ENCODE measurements around the gene ASIC4. TPM values are rescaled to one million over a fixed set of nuclear protein-coding genes. Genes with fewer than 3 reads are reported as not detected.

ASIC4 gene
- total RNA-seq, 1 experiment from 2014 or later: 0.21 TPM

DNA sequence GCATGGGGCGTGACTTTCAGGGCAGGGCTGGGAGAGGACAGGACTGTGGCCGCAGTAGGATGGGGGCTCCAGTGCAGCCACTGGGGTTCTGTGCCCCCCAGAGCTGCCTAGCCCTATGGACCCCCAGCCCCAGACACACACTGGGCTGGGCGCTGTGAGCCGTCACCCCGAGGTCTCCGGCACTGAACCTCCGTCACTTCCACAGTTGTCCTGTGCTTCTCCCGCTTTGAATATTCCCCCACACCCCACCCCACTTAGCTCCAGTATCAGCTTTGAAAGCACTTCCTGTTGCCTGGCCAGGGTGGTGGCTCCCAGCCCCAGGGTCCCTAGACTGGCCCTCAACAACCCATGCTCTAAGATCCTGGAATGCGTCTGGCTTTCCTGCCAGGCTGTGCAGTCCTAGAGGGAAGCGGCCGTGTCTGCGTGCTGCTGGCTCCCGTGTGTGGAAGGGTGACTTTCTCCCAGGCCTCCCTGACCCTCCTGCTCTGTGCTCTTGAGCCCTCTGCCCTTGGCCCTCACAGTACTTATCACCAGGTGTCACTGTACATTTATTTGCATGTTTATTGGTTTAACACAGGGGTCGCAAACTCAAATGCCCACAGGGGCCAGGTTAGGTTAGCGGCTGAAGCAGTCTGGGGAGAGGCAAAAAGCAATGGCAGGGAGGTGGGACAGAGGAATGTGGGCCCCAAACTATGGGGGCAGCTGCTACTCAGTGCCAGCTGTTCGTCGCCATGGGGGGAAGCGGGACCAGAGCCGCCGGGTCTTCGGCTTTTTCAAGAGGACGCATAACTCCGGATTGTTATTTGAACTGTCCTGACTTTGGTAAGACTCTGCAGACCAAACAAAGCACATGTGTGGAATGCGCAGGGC, 47.1 kb downstream of the ASIC4 start (continued):
- TF ChIP-seq, protein P1, sequence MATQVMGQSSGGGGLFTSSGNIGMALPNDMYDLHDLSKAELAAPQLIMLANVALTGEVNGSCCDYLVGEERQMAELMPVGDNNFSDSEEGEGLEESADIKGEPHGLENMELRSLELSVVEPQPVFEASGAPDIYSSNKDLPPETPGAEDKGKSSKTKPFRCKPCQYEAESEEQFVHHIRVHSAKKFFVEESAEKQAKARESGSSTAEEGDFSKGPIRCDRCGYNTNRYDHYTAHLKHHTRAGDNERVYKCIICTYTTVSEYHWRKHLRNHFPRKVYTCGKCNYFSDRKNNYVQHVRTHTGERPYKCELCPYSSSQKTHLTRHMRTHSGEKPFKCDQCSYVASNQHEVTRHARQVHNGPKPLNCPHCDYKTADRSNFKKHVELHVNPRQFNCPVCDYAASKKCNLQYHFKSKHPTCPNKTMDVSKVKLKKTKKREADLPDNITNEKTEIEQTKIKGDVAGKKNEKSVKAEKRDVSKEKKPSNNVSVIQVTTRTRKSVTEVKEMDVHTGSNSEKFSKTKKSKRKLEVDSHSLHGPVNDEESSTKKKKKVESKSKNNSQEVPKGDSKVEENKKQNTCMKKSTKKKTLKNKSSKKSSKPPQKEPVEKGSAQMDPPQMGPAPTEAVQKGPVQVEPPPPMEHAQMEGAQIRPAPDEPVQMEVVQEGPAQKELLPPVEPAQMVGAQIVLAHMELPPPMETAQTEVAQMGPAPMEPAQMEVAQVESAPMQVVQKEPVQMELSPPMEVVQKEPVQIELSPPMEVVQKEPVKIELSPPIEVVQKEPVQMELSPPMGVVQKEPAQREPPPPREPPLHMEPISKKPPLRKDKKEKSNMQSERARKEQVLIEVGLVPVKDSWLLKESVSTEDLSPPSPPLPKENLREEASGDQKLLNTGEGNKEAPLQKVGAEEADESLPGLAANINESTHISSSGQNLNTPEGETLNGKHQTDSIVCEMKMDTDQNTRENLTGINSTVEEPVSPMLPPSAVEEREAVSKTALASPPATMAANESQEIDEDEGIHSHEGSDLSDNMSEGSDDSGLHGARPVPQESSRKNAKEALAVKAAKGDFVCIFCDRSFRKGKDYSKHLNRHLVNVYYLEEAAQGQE (IDR thresholded peaks at IDR 0.05; ENCODE audit: insufficient read depth in 1 of 2, low read depth in 2 of 2, low read length in 1 of 2): no peak

DNA sequence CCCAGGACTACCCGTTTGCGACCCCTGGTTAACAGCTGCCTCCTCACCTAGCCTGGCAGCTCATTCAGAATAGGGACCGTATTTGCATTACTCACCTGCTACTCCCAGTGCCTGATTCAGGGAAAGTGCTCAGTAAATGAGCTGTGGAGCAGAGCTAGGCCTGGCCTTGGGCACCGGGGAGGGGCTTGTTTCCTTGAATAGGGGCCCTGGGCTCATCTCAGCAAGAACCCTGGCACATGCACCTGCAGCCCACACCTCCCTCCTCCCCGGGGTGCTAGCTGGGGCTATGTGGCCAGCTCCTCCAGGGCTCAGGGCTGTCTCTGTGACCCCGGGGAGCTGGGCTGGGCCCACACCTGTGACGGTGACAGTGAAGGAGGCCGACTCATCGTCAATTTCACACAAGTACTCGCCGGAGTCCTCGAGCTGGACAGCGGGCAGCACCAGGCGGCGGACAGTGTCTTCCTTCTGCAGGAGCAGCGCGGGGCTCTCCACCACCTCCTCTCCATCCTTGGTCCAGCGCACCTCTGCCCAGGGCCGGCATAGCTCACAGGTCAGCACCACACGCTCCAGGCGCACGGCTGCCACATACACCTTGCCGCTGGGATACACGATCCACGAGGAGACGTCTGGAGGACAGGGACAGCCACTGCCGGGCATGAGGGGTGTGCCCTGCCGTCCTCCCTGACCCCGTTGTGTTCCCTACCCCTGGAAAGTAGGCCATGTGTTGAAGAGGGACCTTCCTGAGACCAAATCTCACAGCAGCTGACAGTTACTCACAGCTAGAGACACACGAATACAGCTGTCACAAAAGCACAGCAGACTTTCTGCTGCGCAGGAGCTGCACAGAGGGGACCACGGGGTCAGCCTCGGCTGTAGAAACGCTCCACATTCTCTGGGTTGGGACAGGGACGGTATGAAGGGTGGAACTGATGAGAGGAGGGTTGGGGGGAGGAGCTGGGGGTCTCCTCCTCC, 48.1 kb downstream of the ASIC4 start:
- Histone ChIP-seq H3K36me3 (ENCODE audit: control insufficient read depth, insufficient read depth, low read length) (no peaks in the 10 kb centered on the region), H3K27ac (ENCODE audit: low read length) (no peak overlapping the region), H3K27me3 (ENCODE audit: control insufficient read depth, insufficient read depth, low read length) (no peaks in the 10 kb centered on the region), H3K9me3 (ENCODE audit: control insufficient read depth, insufficient read depth, low read depth, low read length) (no peaks in the 10 kb centered on the region), H3K4me1 (ENCODE audit: control insufficient read depth, insufficient read depth, low read length) (peaks cover 7% of the 10 kb centered on the region), H3K4me3 (ENCODE audit: low read depth in 2 of 2, low read length in 2 of 2) (no peak overlapping the region)
- BruUV-seq (replicated peaks): no TSS peak
- ATAC-seq (no peak; the same call in 1 of the 2 replicates), DNase-seq (ENCODE audit: low read depth, low spot score) (no peak)
- CTCF ChIA-PET: no interaction called here
- TF ChIP-seq TCF7L2 (IDR thresholded peaks at IDR 0.05; ENCODE audit: low read depth, low read length) (no peak), POLR2AphosphoS5 (IDR thresholded peaks at IDR 0.05; ENCODE audit: low read depth, low read length) (no peak), SIN3A (IDR thresholded peaks at IDR 0.05; ENCODE audit: borderline replicate concordance, insufficient read depth, low read depth, low read length) (no peak)
- TF ChIP-seq, protein P2, sequence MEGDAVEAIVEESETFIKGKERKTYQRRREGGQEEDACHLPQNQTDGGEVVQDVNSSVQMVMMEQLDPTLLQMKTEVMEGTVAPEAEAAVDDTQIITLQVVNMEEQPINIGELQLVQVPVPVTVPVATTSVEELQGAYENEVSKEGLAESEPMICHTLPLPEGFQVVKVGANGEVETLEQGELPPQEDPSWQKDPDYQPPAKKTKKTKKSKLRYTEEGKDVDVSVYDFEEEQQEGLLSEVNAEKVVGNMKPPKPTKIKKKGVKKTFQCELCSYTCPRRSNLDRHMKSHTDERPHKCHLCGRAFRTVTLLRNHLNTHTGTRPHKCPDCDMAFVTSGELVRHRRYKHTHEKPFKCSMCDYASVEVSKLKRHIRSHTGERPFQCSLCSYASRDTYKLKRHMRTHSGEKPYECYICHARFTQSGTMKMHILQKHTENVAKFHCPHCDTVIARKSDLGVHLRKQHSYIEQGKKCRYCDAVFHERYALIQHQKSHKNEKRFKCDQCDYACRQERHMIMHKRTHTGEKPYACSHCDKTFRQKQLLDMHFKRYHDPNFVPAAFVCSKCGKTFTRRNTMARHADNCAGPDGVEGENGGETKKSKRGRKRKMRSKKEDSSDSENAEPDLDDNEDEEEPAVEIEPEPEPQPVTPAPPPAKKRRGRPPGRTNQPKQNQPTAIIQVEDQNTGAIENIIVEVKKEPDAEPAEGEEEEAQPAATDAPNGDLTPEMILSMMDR (IDR thresholded peaks at IDR 0.05): no peak
- TF ChIP-seq, protein P1 (IDR thresholded peaks at IDR 0.05; ENCODE audit: insufficient read depth in 1 of 2, low read depth in 2 of 2, low read length in 1 of 2): no peak; a peak in 1 of 4 replicates
- intact Hi-C loops (cut with micrococcal nuclease; ENCODE audit: unreplicated experiment) (no loop called here), in situ Hi-C loops (cut with HindIII; ENCODE audit: low pct_unique_long_range_greater_than_20kb, low sequenced_read_pairs) (no loop called here)
- POLR2A ChIA-PET: interaction anchor here (0.6 kb wide), 1 partner anchor 225 kb away, joined by 3 read pairs; no protein-coding TSS in a partner anchor
